ENCODE data around the gene NPTXR.

The NPTXR gene

DNA sequence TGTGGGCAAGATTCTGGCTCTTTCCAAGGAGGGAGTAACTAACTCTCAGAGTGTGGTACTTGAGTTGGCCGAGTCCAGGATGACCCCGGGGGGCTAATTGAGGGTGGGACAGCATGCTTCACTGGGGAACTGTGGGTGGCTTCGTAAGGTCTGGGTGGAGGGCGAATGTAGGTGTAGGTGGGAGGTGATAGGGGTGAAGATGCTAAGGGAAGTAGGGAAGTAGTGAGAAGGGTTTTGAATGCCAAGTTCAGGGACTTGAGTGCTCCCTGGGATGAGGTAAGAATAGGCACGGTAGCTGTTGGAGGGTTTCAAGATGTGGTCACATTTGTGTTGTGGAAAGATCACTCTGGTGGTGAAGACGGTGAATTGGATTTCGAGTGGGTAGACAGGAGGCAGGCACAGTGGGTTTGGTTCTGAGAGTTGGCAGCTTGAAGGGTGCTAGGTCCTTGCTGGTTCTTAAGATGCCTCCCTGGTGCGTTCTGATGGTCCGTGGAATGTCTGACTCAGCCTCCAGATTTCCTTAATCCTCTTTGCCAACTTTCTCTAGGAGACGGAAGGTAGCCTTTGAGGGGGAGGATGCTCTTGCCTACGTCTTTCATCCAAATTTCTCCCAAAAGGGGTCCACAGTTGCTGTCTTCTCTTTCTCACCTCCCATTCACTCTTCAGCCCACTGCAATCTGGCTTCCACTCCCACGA, 47.4 kb downstream of the NPTXR start:
- no peak for DNase-seq (ENCODE audit: low spot score)

DNA sequence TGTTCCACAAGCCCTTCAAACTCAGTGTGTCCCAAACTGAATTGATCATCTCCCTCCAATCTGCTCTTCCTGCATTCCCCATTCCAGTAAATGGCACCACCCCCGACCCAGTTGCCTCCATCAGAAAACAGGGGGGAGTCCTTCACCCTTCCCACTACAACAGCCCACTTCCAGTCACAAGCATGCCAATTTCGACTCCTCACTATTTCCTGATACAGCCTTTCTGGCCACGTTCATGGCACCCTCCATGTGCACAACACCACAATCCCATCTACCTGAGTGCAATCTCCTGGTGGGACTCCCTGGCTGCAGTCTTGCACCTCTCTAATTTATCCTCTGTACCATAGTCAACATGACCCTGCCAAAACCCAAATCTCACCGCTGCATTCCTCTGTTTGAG, 48.3 kb downstream of the NPTXR start:
- DNase-seq (ENCODE audit: low spot score), result no peak

DNA sequence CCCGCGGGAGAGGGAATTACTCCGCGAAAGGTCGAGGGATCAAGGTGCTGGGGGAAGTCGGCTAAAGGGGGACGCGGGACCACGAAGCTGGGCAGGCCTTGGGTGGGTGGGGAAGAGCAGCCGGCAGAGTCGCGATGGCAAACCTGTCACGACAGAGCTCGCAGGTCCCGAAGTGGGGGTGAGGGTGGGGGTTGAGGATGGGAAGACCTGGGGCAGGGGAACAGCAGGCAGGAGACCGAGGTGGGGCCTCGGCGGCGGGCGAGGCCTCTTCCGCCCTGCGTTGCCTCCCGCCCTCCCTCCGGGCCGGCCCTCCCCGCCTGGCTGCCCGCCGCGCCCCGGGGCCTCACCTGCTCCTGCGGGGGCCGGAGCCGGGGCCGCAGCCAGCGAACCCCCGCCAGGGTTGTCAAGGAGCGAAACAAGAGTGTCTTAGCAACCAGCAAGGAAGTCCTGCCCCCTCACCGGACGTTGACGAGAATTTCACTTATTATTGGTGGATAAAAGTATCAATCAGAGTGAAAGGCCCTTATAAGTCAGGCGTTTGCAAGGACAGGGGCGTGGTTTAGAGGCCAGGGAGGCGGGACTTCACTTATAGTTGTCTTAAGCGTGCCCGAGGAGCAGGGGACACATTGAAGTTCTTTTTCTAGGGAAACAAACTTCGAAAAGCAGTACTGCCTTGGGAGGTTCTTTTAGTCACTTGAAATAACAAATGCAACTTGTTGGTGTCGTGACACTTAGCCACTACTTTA, 49.9 kb downstream of the NPTXR start, which contains the start of gene DNAL4:
Gene DNAL4, minus strand, starts transcription at position 423 of the 746 bp plus-strand sequence. CDS start 11,412 bp downstream, outside the sequence.
- peak; percentile 98 for DNase-seq (ENCODE audit: low spot score)

DNA sequence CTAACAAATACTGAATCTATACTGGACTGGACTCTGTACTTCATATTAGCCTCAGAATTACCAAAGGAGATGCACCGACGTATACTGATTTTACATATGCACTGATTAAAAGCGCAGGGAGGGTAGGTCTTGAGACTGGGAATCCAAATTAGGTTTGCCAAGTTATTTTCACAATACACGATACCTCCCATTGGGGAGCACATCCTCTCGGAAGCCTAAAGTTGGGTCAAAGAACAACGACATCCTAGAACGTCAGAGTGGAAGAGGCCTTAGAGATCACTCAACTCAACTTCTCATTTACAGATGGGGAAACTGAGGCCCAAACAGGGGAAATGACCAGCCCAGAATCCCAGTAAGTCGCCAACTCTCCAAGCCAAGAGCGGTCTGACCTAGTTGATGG, 50.5 kb downstream of the NPTXR start:
- DNase-seq (ENCODE audit: low spot score), result no peak

DNA sequence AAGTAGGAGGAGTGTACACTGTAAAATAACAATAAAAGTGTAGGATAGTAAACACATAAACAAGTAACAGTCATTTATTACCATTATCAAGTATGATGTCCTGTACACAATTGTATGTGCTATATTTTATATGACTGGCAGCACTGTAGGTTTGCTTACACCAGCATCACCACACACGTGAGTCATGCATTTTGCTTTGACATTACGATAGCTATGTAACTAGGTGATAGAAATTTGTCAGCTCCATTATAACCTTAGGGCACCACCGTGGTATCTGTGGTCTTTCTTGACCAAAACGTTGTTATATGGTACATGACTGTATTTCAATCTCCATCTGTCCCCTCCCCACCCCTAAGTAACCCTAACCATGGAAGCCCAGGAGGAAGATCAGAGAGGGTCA, 51.0 kb downstream of the NPTXR start:
- DNase-seq (ENCODE audit: low spot score), result no peak

DNA sequence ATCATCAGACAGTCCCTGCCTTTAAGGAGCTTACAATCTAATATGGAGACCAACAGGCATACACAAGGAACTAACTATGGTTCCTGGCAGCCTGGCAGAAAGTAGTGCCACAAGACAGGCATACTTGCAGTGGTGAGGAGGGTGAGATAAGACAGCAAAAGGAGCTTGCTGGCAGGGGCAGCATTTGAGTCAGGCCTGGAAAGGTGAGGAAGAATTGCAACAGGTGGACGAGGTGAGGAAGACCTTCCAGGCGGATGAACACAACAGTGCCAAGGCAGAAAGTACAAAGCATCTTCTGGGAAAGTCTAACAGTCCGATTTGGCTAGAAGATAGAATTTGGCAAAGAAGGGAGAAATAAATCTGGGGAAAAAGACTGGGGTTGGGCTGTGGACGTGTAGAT, 54.2 kb downstream of the NPTXR start:
- no peak for DNase-seq (ENCODE audit: low spot score)

DNA sequence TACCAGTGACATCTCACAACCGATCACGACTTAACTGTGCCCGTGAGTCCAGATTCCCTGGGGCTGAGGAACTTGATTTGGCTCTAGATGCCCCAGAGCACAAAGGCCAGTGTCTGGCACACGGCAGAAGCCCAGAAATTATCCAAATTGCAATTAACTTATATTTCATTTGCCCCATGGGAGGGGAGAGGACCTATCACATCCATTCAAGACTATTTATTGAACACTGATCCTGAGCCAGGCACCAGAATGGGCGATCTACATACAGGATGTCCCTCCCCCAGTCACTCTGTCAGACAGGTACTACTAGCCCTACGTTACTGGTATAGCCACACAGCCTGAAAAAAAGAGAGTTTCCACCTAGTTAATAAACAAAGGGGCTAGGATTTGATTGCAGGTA, 55.0 kb downstream of the NPTXR start:
- DNase-seq (ENCODE audit: low spot score), result no peak

DNA sequence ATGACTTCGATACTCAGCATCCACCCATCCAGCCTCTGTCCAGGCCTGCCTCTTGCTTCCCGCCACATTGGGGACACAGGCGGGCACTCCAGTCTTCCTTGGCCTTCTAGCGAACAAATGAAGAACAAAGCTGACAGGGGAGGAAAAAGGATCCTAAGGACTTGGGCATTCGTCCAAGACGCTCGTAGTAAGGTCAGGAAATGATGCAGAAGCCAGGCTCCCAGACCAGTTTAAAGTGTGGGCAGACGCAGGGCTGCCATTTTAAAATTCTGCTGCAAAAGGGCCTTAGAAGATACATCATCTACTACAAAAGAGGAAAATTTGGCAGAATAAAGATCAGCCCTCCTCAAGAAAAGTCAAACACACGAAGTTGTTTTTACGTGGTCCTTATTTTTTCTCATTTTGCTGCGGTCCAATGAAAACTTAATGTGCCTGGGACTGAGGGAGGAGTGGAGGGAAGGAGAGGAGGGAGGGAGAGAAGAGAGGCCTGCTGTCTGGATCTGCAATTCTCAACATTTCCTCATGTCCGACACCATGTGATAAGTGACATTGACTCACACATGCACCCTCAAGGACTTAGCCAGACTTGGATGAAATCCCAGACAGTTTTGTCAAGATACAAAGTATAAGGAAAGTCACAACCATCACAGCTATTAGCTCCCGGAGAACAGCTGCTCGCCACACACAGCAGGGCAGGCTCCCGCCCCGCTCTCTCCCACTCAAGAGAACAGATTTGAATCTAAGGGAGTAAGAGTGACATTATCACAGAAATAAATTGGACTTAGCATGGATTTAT, 55.6 kb downstream of the NPTXR start:
- peak; percentile 59 for DNase-seq (ENCODE audit: low spot score)

DNA sequence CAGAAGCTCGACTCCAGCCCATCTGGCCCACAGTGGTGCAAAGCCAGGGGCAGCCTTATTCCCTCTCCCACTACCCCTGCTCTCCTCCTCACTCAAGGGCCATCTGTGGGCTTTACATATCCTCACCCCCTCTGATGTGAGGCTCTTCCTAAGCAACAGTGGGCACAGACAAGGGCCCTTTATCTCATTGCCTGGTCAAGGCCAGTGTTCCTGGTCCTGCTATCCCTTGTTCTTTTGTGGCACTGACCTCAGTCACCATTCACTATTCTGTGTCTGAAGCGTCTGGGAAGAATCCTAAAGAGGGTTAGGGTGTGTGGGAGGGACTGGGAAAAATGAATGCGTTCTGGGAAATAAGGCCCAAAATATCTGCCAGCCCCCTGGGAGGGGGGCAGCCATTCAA, 57.2 kb downstream of the NPTXR start:
- DNase-seq (ENCODE audit: low spot score), result no peak

DNA sequence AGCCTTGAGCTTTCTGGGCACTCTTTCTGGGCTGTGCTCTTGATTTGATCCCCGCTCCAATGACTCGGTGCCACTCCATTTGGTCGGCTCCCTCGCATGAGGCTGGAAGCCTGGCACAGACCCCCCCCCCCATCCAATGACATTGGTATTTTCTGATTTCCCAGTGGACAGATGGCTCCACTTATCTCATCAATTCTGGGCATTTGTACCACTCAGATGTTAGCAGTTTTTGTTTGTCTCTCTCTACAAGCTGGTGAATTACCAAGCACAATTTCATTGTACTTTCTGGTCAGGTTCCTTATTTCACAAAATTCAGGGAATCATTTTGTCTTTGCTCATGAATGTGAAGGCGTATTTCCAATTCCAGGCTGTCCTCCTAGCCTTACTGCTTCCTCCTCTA, 59.0 kb downstream of the NPTXR start:
- DNase-seq (ENCODE audit: low spot score), result no peak

DNA sequence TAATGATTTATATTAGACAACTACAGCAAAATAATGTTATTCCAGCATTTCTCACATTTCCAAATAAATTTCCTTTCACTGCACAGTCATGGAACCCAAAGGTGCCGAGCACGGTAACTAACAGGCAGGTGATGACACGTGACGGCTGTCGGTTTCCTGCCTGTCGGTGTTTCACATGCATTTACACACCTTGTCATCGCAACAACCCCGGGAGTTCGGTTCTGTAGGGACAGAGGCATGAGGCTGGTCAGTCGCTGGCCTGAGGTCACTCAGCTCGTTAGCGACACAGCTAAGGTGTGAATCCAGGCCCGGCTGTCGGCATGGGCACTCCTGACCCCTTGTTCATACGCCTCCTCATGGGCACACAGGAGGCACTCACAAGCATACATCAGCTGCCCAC, 59.8 kb downstream of the NPTXR start:
- no peak for DNase-seq (ENCODE audit: low spot score)

DNA sequence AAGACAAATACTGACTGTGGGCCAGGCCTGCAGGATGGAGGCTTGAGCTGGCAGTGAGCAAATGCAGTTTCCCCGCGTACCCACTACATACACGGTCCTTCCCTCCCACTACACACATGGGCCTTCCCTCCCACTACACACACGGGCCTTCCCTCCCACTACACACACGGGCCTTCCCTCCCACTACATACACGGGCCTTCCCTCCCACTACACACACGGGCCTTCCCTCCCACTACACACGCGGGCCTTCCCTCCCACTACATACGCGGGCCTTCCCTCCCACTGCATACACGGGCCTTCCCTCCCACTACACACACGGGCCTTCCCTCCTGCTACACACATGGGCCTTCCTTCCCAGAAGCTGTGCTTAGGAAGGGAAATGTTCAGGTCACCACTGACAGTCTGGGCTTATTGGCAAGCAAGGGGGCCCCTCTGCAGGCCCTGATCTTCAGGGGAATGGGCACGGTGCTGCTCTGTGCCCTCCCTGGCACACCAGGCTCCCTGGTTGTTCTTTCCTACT, 60.7 kb downstream of the NPTXR start:
- peak; percentile 85 for DNase-seq (ENCODE audit: low spot score)

DNA sequence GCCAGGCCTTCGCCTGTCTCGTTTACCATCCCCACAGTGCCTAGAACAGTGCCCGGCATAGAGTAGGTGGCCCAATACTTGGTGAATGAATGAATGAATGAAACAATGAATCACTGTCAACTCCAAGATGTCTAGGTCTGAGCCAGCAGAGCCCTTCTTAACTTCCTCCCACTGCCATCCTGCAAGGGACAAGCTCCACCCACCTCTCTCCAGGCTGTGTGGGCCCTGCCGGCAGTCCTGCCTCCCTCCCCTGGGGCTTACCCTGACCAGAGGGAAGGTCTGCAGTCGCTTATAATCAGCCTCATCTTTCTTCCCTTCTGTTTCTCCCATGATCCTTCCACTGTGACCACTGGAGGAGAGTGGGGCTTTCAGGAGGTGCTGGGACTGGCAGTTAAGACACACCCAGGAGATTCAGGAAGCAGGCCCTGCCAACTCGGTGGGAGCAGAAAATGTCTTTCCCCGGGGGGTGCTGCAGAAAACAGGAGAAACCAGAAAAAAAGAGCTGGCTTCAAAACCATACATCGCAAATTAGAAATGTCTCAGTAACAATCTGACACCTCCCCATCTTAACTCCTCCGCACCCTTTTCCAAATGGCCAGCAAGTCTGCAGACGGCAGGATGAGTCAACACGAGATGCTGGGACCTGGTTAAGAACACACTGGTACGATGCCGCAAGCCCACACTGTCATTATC, 61.3 kb downstream of the NPTXR start:
- DNase-seq (ENCODE audit: low spot score), result no peak

DNA sequence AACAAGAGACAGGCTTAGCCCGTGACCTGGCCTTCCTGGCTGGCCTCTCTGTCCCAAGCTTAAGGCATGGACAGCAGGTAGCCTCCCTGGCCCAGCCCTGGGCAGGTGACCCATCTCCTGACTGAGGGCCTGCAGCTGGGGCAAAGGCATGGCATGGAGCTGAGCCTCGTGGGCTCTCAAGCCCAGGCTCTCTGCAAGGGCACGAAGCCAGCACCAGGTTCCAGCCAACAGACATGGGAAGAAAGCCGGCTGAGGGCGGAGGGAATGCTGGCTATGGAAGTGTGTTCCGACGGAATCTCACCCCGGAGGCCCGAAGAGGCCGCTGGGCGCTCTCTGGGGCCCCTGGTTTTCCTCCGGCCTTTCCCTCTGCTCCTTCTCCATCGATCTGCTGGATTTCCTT, 62.8 kb downstream of the NPTXR start:
- no peak for DNase-seq (ENCODE audit: low spot score)

DNA sequence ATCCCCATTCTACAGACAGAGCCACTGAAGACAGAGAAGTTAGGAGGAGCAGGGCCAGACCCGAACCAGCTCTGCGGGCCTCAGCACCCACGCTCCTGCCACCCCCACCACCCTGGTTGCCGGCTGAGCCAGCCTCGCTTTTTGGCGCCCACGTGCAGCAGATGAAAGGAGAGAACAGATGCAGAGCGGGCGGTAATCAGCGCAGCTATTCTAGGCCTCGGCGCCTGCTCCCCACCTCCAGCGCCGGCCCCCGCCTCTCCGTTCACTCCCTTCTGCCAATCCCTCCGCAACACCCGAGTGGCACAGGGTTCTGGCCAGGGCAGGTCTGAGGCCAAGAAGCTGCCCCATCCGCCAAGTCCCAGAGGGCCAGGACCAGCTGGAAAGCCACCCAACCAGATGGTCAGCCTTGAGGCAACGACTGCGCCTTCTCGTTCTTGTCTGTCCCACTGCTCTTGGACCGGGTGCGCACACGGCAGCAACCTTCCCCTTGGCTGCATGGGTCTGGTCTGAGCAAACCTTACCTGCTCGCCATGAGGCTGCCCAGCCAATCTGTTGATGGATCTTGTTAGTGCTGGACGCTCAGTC, 66.6 kb downstream of the NPTXR start:
- peak; percentile 54 for DNase-seq (ENCODE audit: low spot score)

DNA sequence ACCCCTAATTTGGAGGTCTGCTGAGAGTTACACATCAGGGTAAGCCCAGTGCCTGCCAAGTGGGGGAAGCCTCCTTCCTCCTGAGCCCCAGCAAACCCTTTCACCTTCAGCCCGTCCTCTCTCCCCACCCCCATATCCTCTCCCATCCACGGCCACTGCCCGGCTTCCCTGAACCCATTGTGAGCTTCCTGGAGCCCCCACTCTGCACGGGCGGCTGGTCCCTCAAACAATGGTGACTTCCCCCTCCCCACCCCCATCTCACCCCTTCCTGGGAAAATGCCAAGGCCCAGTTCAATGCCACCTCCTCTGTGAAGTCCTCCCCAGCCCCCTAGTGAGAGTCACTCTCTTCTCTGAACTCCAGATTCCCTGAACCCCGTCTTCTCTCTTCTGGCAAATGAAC, 67.7 kb downstream of the NPTXR start:
- DNase-seq (ENCODE audit: low spot score), result no peak

DNA sequence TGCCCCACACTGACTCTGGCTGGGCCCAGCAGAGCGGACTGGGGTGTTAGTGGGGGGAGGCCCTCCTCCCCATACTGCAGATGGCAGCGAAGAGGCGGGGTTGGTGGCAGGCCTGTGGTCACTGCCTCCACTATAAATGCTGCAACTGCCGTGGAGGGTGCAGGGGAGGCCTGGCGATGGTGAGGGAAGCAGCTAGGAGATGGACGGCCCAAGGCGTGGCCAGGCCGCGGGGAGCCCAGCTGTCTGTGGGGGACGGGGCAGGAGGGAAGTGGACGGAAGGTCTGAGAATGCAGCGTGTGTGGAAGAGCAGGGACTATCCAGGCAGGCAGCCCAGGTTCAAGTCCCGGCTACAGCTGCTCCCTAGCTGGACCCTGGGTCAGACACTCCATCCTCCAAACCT, 68.2 kb downstream of the NPTXR start:
- DNase-seq (ENCODE audit: low spot score), result no peak

DNA sequence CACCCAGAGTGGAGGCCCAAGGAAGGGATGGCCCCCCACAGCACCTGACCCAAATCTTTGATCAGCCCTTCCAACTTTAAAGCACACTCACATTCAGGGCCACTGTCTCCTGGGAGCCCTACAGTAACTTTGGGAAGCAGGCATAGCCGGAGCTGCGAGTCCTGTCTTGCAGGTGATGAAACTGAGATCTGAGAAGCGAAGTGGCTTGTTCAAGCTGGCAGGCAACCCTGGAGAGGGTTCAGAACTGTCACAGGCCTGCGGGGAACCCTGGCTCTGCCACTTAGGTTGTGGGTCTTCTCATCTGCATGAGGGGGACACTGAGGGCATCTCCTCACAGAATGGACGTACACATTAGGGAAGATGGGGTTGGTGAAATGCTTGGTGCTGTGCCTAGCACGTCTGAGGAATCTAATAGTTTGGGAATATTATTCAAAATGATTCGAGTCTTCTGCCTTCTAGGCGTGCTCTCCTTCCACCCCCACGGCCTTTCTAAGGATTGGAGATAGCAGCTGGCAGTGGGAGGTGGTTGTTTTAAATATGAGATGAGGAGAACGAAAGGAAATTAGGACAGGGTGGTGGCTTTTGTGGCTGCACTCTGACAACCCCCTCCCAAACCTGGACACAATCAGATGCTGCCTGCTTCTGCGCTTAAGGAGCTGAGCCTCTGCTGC, 69.2 kb downstream of the NPTXR start:
- DNase-seq (ENCODE audit: low spot score), result no peak

DNA sequence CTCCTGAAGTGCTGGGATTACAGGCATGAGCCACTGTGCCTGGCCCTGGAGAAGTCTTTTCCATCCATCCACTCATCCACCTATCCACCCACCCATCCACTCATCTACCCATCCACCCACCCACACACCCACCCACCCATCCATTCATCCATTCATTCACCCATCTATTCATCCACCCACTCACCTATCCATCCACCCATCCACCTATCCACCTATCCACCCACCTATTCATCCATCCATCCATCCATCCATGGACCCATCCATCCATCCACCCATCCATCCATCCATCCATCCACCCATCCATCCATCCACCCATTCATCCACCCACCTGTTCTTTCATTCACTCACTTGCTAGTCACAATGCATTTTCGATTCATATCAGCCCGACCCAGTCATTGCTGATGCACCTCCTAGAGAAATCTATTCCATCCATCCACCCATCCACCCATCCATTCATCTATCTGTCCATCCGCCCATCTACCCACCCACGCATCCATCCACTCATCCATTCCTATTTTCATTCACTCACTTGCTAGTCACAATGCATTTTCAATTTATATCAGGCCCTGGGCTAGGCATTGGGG, 70.4 kb downstream of the NPTXR start:
- no peak for DNase-seq (ENCODE audit: low spot score)

DNA sequence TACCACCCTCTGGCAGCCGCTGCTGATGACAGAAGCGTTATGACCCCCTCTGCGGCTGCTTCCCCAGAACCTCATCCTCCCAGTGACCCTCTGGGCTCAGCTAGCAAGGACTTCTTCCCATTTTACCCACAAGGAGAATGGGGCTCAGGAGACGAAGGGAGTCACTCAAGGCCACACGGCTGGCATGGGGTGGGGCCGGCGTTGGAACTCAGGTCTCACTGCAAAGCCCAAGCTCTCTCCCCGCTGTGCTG, 71.3 kb downstream of the NPTXR start:
- DNase-seq (ENCODE audit: low spot score), result no peak
